DMS79 treated with DMSO at 0.1 percent for 48 hours (cell line): Measurements from ENCODE around the gene FAP.
A peak's percentile ranks its signal among the peaks of the same experiment; 100 is the strongest.

ENCODE experiments used
- DNase-seq: peaks from one replicate; lab custom pipeline; 2025; lab: John Stamatoyannopoulos, UW

Gene FAP

GRCh38 chr2:162126111-162126519 lies 117.1 kb downstream of the FAP start:
- no peak for DNase-seq

DNA sequence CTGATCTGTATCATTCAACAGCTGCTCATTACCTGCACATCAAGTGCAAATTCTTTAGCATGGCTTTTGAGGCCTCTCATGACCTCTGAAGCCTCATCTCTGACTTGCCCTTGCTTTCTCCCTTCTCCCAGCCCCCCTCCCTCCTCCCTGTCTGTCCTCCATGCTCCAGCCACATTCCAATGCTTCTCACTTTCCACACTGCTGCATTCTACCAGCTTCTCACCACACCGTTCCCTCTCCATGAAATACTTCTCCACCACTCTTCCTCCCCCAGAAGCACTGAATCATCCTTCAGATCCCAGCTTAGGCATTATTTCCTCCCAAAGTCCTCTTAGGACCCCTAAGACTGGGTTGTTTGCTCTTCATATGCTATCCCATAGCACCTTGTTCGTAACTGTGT lies 118.1 kb downstream of the FAP start:
- no peak for DNase-seq

DNA sequence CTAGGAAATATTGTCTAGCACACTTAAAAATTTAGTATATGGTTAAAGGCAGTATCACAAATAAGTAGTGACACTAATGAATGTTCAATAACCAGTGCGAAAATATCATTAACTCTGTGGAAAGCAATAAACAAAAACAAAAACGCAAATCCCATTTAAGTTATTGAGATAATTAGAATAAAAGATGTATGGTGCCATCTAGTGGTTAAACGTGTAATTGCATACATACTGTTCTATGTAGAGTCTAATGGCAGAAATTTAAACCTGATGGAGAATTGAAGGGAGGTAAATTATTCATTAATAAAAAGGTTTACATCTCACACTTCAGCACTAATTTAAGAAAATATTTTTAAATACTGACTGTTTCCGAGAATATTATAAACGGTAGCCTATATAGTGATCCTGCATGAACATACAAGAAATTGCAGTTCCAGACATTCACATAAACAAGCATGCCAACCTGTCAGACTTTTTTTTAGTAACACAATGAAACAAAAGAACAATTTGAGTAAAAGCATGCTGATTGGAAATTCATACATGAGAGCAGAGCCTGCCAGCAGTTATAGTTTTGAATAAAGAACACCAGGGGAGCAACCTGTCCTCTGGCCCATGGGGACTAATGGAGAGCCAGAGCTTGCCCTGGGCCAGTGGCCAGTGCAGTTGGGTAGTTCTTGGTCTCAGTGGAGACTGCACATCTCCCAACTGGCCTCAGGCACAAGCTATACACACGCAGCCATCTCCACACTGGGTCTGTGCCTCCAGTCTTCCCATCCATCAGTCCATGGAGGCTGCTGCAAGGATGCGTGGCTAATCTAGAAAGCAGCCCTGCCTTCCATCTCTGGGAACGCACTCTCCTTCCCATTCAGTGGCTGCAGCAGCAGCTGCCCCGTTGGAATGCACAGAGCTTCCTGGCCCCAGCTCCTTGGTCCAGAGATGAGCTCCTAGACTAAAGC lies 119.2 kb downstream of the FAP start:
- peak; percentile 61 for DNase-seq
